Measurements from ENCODE around the gene NR2C2.

Gene NR2C2

GRCh38 chr3:14947100-14947885 lies at the start of gene NR2C2:
NR2C2 (plus strand) TSS chr3:14947583; CDS start chr3:15003915, 56,332 bp downstream.
- Histone ChIP-seq H3K27ac (peak within 1 kb of the TSS; percentile 97), H3K4me3 (IDR thresholded peaks at IDR 0.05; ENCODE audit: insufficient read depth, low read depth, low read length) (peak within 1 kb of the TSS; percentile 45), H3K9ac (peak within 1 kb of the TSS; percentile 92), H2AFZ (ENCODE audit: low read depth) (peak within 1 kb of the TSS; percentile 66), H4K20me1 (ENCODE audit: insufficient read depth) (no peaks in the 10 kb centered on the region), H3K36me3 (ENCODE audit: insufficient read depth) (no peaks in the 10 kb centered on the region), H3K4me2 (peak within 1 kb of the TSS; percentile 84), H3K4me1 (ENCODE audit: low read depth, poor library complexity, severe bottlenecking) (peaks cover 9% of the 10 kb centered on the region), H3K79me2 (ENCODE audit: insufficient read depth, low read depth) (peaks cover 19% of the 10 kb centered on the region), H3K27me3 (ENCODE audit: insufficient read depth, low read depth) (no peaks in the 10 kb centered on the region)
- no peak for TF ChIP-seq CTCF (conservative IDR thresholded peaks at IDR 0.05; ENCODE audit: low read depth, low read length)

- no peak for TF ChIP-seq CTCF (conservative IDR thresholded peaks at IDR 0.05; ENCODE audit: low read depth, low read length)
- H4K20me1 ChIP-seq (ENCODE audit: insufficient read depth): no peaks in the 10 kb centered on the region
- H3K36me3 ChIP-seq (ENCODE audit: insufficient read depth): no peaks in the 10 kb centered on the region
- H3K27me3 ChIP-seq (ENCODE audit: insufficient read depth, low read depth): no peaks in the 10 kb centered on the region
- no peak overlapping the region for H2AFZ ChIP-seq (ENCODE audit: low read depth)
- H3K4me3 ChIP-seq (IDR thresholded peaks at IDR 0.05; ENCODE audit: insufficient read depth, low read depth, low read length): no peak overlapping the region
- no peaks in the 10 kb centered on the region for H3K4me1 ChIP-seq (ENCODE audit: low read depth, poor library complexity, severe bottlenecking)
- H3K4me2 ChIP-seq: no peak overlapping the region
- no peak overlapping the region for H3K9ac ChIP-seq
- H3K79me2 ChIP-seq (ENCODE audit: insufficient read depth, low read depth): no peaks in the 10 kb centered on the region
- no peak overlapping the region for H3K27ac ChIP-seq
Measured at GRCh38 chr3:14898929-14899328, 48.5 kb upstream of the NR2C2 start.

GRCh38 chr3:14899993-14900618 lies 47.3 kb upstream of the NR2C2 start:
- Histone ChIP-seq H4K20me1 (ENCODE audit: insufficient read depth) (no peaks in the 10 kb centered on the region), H3K36me3 (ENCODE audit: insufficient read depth) (no peaks in the 10 kb centered on the region), H3K4me3 (IDR thresholded peaks at IDR 0.05; ENCODE audit: insufficient read depth, low read depth, low read length) (no peak overlapping the region), H3K4me2 (no peak overlapping the region), H2AFZ (ENCODE audit: low read depth) (no peak overlapping the region), H3K79me2 (ENCODE audit: insufficient read depth, low read depth) (no peaks in the 10 kb centered on the region), H3K9ac (no peak overlapping the region), H3K27me3 (ENCODE audit: insufficient read depth, low read depth) (no peaks in the 10 kb centered on the region), H3K27ac (no peak overlapping the region), H3K4me1 (ENCODE audit: low read depth, poor library complexity, severe bottlenecking) (no peaks in the 10 kb centered on the region)
- no peak for TF ChIP-seq CTCF (conservative IDR thresholded peaks at IDR 0.05; ENCODE audit: low read depth, low read length)

- Histone ChIP-seq H3K9ac (no peak overlapping the region), H3K36me3 (ENCODE audit: insufficient read depth) (no peaks in the 10 kb centered on the region), H4K20me1 (ENCODE audit: insufficient read depth) (no peaks in the 10 kb centered on the region), H3K4me1 (ENCODE audit: low read depth, poor library complexity, severe bottlenecking) (no peaks in the 10 kb centered on the region), H3K4me3 (IDR thresholded peaks at IDR 0.05; ENCODE audit: insufficient read depth, low read depth, low read length) (no peak overlapping the region), H3K4me2 (no peak overlapping the region), H3K79me2 (ENCODE audit: insufficient read depth, low read depth) (no peaks in the 10 kb centered on the region), H2AFZ (ENCODE audit: low read depth) (no peak overlapping the region), H3K27ac (no peak overlapping the region), H3K27me3 (ENCODE audit: insufficient read depth, low read depth) (no peaks in the 10 kb centered on the region)
- no peak for TF ChIP-seq CTCF (conservative IDR thresholded peaks at IDR 0.05; ENCODE audit: low read depth, low read length)
Measured at GRCh38 chr3:14900881-14901873, 46.2 kb upstream of the NR2C2 start.
